GM18868 (cell line): Measurements from ENCODE around the gene CD274.
A peak's percentile ranks its signal among the peaks of the same experiment; 100 is the strongest.
"Not testable (repeated sequence)": the region's sequence is repeated elsewhere in the genome, so short reads cannot be mapped to it uniquely, and the experiment has no call there.

Experiments
- ATAC-seq: cut with Tn5 transposase; IDR thresholded peaks from one replicate; pipeline ENCODE4 v1.9.1; 2021; ENCODE audit warnings: mild to moderate bottlenecking, moderate library complexity; ENCODE audit not compliant: unreplicated experiment

The CD274 gene

GRCh38 chr9:5450359-5451091 lies at the start of gene CD274:
Gene CD274 (plus strand): TSS chr9:5450542. CDS start chr9:5456114, 5,572 bp downstream.
- ATAC-seq: peak; percentile 67

GRCh38 chr9:5402217-5402616 lies 48.1 kb upstream of the CD274 start:
- ATAC-seq: no peak

- ATAC-seq: no peak
These were observed 41.7 kb upstream of the CD274 start for GRCh38 chr9:5408596-5408995.

GRCh38 chr9:5416953-5417352 lies 33.4 kb upstream of the CD274 start:
- ATAC-seq: no peak

- no peak for ATAC-seq
These were observed 31.9 kb upstream of the CD274 start for GRCh38 chr9:5418481-5418880.

GRCh38 chr9:5419987-5420386 lies 30.4 kb upstream of the CD274 start:
- no peak for ATAC-seq

DNA sequence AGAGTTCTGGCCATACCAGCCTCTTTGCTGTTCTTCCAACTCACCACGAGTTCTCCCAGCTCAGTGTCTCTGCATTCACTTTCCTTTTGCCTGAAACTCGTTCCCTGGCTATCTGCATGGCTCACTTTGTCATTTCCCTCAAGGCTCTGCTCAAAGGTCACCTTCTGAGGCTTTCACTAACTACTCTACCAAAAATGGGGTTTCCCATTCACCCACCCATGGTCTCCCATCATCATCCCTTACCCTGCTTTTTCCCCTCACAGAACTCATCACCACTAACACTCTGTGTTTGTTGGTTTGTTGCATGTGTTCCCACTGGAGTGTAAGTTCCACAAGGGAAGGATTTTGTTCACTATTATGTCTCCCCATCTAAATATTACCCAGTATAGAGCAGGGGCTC lies 29.2 kb upstream of the CD274 start:
- ATAC-seq: no peak

DNA sequence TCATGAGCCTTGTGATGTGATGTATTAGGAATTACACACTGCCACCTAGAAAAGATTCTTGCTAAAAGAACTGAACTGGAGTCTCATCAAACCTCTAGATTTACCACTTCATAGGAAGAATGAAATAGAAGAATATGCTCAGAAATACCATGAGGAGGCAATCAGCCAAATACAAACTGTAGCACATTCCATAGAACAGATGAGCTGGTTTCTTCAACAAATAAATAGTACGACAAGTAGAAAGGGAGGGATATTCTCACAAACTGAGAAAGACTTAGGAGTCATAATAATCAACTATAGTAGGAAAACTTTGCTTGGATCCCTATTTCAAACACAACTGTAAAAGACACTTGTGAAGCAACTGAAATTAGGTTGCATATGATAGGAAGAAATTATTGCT lies 28.1 kb upstream of the CD274 start:
- ATAC-seq: no peak

DNA sequence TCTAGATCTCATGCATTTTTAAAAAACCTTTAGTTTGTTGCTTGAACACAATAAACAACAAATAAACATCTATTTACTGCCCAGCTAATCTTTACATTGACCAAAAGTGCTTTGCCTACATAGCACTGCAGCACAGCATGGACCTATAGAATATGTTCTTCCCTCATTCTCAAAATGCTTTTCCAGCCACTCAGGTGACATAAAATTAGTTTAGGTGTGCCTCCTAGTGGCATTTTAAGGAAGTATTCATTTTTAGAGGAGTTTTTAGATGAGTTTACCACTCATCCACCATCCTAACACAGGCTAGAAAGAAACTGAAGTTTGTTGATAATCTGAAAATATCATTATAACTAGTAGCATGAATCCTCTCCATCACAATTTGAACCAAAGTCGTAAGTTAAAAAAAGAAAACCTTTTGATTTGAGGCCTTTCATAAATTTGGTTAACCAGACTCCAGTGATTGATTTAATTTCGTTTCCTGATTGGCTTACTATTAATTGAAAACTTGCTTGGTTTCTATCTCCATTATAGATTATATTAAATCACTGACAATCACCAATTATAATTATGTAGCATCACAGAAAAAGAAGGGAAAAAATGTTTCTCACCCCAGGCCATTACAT lies 25.2 kb upstream of the CD274 start:
- ATAC-seq: no peak

DNA sequence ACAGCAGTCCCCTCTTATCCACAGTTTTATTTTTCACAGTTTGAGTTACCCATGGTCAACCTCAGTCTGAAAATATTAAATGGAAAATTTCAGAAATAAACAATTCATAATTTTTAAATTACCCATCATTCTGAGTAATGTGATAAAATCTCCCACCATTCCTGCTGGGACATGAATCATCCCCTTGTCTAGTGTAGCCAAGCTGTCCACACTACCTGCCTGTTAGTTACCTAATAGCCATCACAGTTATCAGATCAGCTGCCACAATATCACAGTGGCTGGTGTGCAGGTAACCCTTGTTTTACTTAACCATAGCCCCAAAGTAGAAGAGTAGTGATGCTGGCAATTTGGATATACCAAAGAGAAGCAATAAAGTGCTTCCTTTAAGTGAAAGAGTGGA lies 23.3 kb upstream of the CD274 start:
- ATAC-seq: no peak

GRCh38 chr9:5428172-5428571 lies 22.2 kb upstream of the CD274 start:
- no peak for ATAC-seq

DNA sequence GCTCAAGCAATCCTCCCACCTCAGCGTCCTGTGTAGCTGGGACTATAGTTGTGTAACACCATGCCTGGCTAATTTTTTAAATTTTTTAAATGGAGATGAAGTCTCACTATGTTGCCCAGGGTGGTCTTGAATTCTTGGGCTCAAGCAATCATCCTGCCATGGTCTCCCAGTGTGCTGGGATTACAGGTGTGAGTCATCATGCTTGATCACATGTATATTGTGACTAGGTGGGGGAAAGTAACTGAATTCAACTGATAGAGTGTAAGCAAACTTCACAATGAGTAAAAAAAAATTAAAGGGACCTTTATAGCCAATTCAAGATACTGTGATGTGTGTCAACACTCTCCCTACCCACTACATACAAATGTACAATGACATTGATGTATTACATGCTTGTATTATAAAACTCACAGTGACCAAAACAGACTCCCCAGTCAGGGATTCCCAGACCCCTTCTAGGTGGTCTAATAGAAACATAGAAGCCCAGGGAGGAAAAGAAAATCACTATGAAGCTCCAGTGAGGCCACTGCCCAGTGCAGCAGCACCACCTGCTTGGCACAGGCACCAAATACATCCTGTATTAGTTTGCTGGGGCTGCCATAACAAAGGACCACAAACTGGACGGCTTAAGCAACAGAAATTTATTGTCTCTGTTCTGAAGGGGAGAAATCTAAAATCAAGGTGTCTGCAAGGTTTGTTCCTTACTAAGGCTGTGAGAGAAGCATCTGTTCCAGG lies 21.4 kb upstream of the CD274 start:
- ATAC-seq: no peak

DNA sequence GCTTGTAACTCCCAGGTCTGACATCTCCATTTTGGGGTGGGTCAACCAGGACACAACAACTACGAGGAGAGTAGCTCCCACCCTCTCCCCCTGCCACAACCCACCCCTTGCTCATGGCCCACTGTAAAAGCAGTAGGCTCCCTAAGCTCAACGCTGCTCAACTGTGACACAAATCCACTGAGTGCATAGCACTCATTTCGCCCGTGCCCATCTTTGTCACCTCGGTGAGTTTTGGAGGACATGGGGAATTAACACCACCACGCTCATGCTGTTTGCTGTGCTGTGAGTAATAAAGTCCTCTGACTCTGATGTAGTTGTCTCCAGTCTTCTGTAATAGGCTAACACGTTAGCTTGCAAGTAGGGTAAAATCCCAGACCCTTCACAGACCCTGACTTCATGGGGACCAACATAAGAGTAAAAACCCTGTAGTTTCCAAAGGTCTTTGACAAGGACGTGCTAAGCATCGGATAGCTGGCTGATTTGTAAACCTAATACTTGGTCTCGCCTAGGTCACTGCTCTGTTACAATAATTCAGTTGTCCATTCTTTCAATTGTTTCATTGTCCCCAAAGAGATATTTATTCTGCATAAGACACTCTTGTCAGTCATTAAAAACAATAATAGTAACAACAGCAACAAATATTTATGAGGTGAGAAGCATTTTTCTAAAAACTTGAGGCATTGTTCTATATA lies 20.3 kb upstream of the CD274 start:
- ATAC-seq: no peak

GRCh38 chr9:5430912-5431311 lies 19.4 kb upstream of the CD274 start:
- ATAC-seq: no peak

DNA sequence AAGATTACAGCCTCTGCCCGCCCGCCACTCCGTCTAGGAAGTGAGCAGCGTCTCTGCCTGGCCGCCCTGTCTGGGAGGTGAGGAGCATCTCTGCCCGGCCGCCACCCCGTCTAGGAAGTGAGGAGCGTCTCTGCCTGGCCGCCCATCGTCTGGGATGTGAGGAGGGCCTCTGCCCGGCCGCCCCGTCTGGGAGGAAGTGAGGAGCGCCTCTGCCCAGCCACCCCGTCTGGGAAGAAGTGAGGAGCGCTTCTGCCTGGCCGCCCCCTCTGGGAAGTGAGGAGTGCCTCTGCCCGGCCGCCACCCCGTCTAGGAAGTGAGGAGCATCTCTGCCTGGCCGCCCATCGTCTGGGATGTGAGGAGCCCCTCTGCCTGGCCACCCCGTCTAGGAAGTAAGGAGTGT lies 17.5 kb upstream of the CD274 start:
- not testable (repeated sequence) for ATAC-seq

DNA sequence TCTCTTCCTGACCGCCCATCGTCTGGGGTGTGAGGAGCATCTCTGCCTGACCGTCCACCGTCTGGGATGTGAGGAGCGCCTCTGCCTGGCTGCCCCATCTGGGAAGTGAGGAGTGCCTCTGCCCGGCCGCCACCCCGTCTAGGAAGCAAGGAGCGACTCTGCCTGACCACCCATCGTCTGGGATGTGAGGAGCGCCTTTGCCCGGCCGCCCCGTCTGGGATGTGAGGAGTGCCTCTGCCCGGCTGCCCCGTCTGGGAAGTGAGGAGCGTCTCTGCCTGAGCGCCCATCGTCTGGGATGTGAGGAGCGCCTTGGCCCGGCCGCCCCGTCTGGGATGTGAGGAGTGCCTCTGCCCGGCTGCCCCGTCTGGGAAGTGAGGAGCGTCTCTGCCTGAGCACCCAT lies 17.0 kb upstream of the CD274 start:
- not testable (repeated sequence) for ATAC-seq

- ATAC-seq: not testable (repeated sequence)
These were observed 16.2 kb upstream of the CD274 start for GRCh38 chr9:5433841-5434810.

GRCh38 chr9:5435912-5436311 lies 14.4 kb upstream of the CD274 start:
- no peak for ATAC-seq

DNA sequence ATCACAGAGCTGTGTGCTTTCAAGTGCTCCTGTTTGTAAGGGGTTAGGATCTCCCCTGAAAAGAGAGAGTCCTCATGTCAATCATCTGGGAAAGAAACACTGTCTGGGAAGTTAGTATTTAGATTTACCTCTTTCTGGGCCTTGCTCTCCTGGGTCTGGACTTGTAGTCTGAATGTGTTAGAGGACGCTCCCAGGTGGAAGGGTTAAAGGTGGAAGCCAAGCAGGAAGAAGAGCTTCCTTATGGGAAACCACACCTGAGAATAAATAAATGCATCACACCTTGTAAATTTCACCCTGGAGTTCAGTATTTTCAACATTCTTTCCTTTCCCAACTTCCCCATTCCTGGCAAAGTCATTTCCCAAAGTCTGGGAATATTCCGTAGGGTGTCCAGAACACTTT lies 13.9 kb upstream of the CD274 start:
- no peak for ATAC-seq
